ENCODE data around the gene SNX8.

The SNX8 gene

DNA sequence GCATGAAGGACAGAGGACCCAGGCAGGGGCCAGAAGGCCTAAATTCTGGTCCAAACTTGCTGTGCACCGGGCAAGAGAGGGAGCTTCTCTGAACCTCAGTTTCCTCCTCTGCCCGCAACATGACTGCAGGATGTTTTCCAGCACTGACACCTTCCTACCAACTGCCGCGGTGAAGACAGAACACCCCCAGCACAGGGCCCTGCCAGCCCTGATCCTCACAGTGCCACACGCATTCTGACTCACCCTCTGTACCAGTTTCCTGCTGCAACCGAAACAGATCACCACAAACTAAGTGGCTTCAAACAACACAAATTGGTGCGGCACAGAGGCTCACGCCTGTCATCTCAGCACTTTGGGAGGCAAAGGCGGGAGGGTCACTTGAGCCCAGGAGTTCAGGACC lies 99.6 kb downstream of the SNX8 start:
- DNase-seq = no peak
- WGBS (ENCODE audit: extremely low coverage, insufficient coverage, insufficient read length) = no CpG with 5 or more reads among the region's 9 CpGs
- Histone ChIP-seq H3K4me3 (ENCODE audit: low read depth, low read length) (no peak overlapping the region), H3K18ac (ENCODE audit: low read length) (no peak overlapping the region), H3K9me3 (ENCODE audit: insufficient read depth, low read depth, low read length) (peaks cover 4% of the 10 kb centered on the region), H2AK5ac (ENCODE audit: low read length) (no peak overlapping the region), H3K4me2 (ENCODE audit: low read length) (no peak overlapping the region), H3K23ac (ENCODE audit: low read length) (no peak overlapping the region), H2BK120ac (ENCODE audit: insufficient read depth, low read length, poor library complexity) (no peak overlapping the region), H3K79me2 (ENCODE audit: control insufficient read depth, insufficient read depth, low read length, poor library complexity) (no peaks in the 10 kb centered on the region), H2BK12ac (ENCODE audit: low read length) (no peak overlapping the region), H3K4ac (ENCODE audit: low read depth, low read length) (no peak overlapping the region), H3K79me1 (ENCODE audit: low read length) (no peaks in the 10 kb centered on the region), H2AFZ (ENCODE audit: insufficient read depth, low read length, poor library complexity) (no peak overlapping the region), H4K91ac (ENCODE audit: low read depth, low read length) (no peak overlapping the region), H2BK5ac (ENCODE audit: low read depth, low read length, poor library complexity) (no peak overlapping the region), H3K14ac (ENCODE audit: low read length) (no peak overlapping the region), H3K27me3 (ENCODE audit: insufficient read depth, low read length) (no peaks in the 10 kb centered on the region), H4K8ac (ENCODE audit: low read depth, low read length) (no peak overlapping the region), H3K4me1 (ENCODE audit: control insufficient read depth in 1 of 2, insufficient read depth in 2 of 2, low read length in 2 of 2) (no peaks in the 10 kb centered on the region), H4K12ac (ENCODE audit: low read depth, low read length) (no peak overlapping the region), H3K27ac (ENCODE audit: low read depth, low read length) (no peak overlapping the region), H3K9ac (ENCODE audit: low read length) (no peak overlapping the region), H3K36me3 (ENCODE audit: control insufficient read depth in 1 of 2, insufficient read depth in 2 of 2, low read length in 2 of 2) (peaks cover 77 to 81% of the 10 kb centered on the region in 2 experiments)

DNA sequence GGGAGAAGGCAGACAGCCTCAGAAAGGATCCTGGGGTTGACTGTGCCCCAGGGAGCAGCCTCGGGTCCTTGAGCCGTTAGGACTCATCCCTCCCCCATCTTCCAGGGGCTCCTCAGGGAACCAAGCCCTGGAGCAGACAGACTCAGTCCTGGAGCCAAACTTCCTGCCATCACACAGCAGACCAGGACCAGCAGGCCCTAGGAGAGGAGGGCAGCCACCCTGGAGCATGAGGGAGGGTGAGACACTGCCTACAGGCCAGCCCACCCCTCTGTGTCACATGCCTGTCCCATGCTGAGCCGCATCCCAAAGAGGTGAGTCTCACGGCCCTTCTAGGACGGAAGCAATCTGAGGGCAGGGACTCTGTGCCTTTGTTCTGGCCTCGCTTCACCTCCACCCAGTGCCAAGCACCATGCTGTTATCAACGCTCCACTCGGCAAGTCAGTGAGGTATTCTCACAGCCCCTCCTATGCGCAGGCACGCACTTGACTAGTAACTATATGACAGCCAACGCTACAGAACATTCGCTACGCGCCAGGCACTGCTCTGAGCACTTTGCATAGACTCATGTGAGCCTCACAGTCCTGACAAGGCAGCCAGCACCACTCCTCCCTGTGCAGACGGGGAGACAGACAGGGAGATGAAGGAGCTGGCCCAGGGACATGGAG lies 100.6 kb downstream of the SNX8 start:
- H2BK12ac ChIP-seq (ENCODE audit: low read length) = no peak overlapping the region
- no peak overlapping the region for H3K18ac ChIP-seq (ENCODE audit: low read length)
- no peak overlapping the region for H3K4me2 ChIP-seq (ENCODE audit: low read length)
- no peak overlapping the region for H4K12ac ChIP-seq (ENCODE audit: low read depth, low read length)
- no peaks in the 10 kb centered on the region for H3K79me1 ChIP-seq (ENCODE audit: low read length)
- H3K4me1 ChIP-seq (ENCODE audit: control insufficient read depth in 1 of 2, insufficient read depth in 2 of 2, low read length in 2 of 2) = no peaks in the 10 kb centered on the region
- no peak overlapping the region for H2BK5ac ChIP-seq (ENCODE audit: low read depth, low read length, poor library complexity)
- no peak overlapping the region for H3K4ac ChIP-seq (ENCODE audit: low read depth, low read length)
- no peak overlapping the region for H3K9ac ChIP-seq (ENCODE audit: low read length)
- H3K4me3 ChIP-seq (ENCODE audit: low read depth, low read length) = no peak overlapping the region
- H2AK5ac ChIP-seq (ENCODE audit: low read length) = no peak overlapping the region
- no peak overlapping the region for H3K23ac ChIP-seq (ENCODE audit: low read length)
- H3K79me2 ChIP-seq (ENCODE audit: control insufficient read depth, insufficient read depth, low read length, poor library complexity) = no peaks in the 10 kb centered on the region
- no peak overlapping the region for H2BK120ac ChIP-seq (ENCODE audit: insufficient read depth, low read length, poor library complexity)
- no peak overlapping the region for H3K14ac ChIP-seq (ENCODE audit: low read length)
- no peak overlapping the region for H3K27ac ChIP-seq (ENCODE audit: low read depth, low read length)
- no peak for DNase-seq
- H2AFZ ChIP-seq (ENCODE audit: insufficient read depth, low read length, poor library complexity) = no peak overlapping the region
- H3K9me3 ChIP-seq (ENCODE audit: insufficient read depth, low read depth, low read length) = peaks cover 4% of the 10 kb centered on the region
- H4K91ac ChIP-seq (ENCODE audit: low read depth, low read length) = no peak overlapping the region
- H4K8ac ChIP-seq (ENCODE audit: low read depth, low read length) = no peak overlapping the region
- H3K36me3 ChIP-seq (ENCODE audit: control insufficient read depth in 1 of 2, insufficient read depth in 2 of 2, low read length in 2 of 2) = peaks cover 76 to 80% of the 10 kb centered on the region in 2 experiments
- H3K27me3 ChIP-seq (ENCODE audit: insufficient read depth, low read length) = no peaks in the 10 kb centered on the region
- WGBS (ENCODE audit: extremely low coverage, insufficient coverage, insufficient read length) = no CpG with 5 or more reads among the region's 15 CpGs

DNA sequence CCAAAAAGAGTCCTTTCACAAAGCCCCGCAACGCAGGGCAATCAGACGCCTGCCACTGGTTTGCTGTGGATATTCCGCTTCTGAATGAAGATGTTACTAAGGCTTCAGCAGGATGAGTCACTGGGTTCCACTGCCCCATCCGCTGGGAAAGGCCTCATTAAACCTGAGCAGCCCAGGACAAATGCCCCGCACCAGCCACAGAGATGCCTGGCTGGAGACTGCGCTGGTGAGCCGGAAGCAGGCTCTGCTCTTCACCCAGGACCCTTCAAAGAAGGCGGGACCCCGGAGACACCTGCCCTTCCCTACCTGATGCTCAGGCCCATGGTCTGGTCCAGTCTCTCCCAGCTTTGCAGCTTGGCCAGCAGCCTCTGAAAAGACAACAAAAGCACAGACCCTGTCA lies 101.3 kb downstream of the SNX8 start:
- Histone ChIP-seq H3K18ac (ENCODE audit: low read length) (no peak overlapping the region), H2AFZ (ENCODE audit: insufficient read depth, low read length, poor library complexity) (no peak overlapping the region), H3K9ac (ENCODE audit: low read length) (no peak overlapping the region), H2BK12ac (ENCODE audit: low read length) (no peak overlapping the region), H3K79me2 (ENCODE audit: control insufficient read depth, insufficient read depth, low read length, poor library complexity) (no peaks in the 10 kb centered on the region), H2BK120ac (ENCODE audit: insufficient read depth, low read length, poor library complexity) (no peak overlapping the region), H4K8ac (ENCODE audit: low read depth, low read length) (no peak overlapping the region), H4K12ac (ENCODE audit: low read depth, low read length) (no peak overlapping the region), H3K14ac (ENCODE audit: low read length) (no peak overlapping the region), H3K36me3 (ENCODE audit: control insufficient read depth in 1 of 2, insufficient read depth in 2 of 2, low read length in 2 of 2) (peaks cover 73 to 76% of the 10 kb centered on the region in 2 experiments), H3K27me3 (ENCODE audit: insufficient read depth, low read length) (no peaks in the 10 kb centered on the region), H3K9me3 (ENCODE audit: insufficient read depth, low read depth, low read length) (peaks cover 4% of the 10 kb centered on the region), H2AK5ac (ENCODE audit: low read length) (no peak overlapping the region), H3K4me1 (ENCODE audit: control insufficient read depth in 1 of 2, insufficient read depth in 2 of 2, low read length in 2 of 2) (no peaks in the 10 kb centered on the region), H3K27ac (ENCODE audit: low read depth, low read length) (no peak overlapping the region), H3K4ac (ENCODE audit: low read depth, low read length) (no peak overlapping the region), H2BK5ac (ENCODE audit: low read depth, low read length, poor library complexity) (no peak overlapping the region), H4K91ac (ENCODE audit: low read depth, low read length) (no peak overlapping the region), H3K23ac (ENCODE audit: low read length) (no peak overlapping the region), H3K79me1 (ENCODE audit: low read length) (no peaks in the 10 kb centered on the region), H3K4me3 (ENCODE audit: low read depth, low read length) (no peak overlapping the region), H3K4me2 (ENCODE audit: low read length) (no peak overlapping the region)
- WGBS (ENCODE audit: extremely low coverage, insufficient coverage, insufficient read length) = no CpG with 5 or more reads among the region's 10 CpGs
- DNase-seq = no peak

DNA sequence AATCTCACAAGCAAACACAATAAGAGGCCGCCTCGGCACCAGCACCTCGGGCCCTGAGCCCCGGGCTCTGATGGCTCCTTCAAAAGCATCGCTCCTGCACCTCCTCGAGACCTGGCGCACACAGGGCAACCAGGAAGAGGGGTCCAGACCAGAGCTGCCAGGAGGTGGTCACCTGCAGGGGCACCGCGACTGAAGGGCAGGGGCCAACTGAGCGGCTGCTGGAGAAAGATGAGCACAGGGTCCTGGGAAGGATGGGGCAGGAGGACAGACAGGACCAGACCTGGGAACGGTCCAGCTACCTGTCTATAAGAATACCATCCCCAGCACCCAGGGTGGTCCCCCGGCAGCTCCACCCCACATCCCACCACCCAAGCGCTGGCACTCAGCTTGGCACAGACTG lies 102.3 kb downstream of the SNX8 start:
- H2AFZ ChIP-seq (ENCODE audit: insufficient read depth, low read length, poor library complexity) = no peak overlapping the region
- H3K4me1 ChIP-seq (ENCODE audit: control insufficient read depth in 1 of 2, insufficient read depth in 2 of 2, low read length in 2 of 2) = no peaks in the 10 kb centered on the region
- H2AK5ac ChIP-seq (ENCODE audit: low read length) = no peak overlapping the region
- H3K9ac ChIP-seq (ENCODE audit: low read length) = no peak overlapping the region
- H3K23ac ChIP-seq (ENCODE audit: low read length) = no peak overlapping the region
- H4K12ac ChIP-seq (ENCODE audit: low read depth, low read length) = no peak overlapping the region
- no peak overlapping the region for H2BK12ac ChIP-seq (ENCODE audit: low read length)
- H3K27ac ChIP-seq (ENCODE audit: low read depth, low read length) = no peak overlapping the region
- no CpG with 5 or more reads among the region's 13 CpGs for WGBS (ENCODE audit: extremely low coverage, insufficient coverage, insufficient read length)
- no peak overlapping the region for H3K4ac ChIP-seq (ENCODE audit: low read depth, low read length)
- no peak overlapping the region for H4K8ac ChIP-seq (ENCODE audit: low read depth, low read length)
- H3K79me1 ChIP-seq (ENCODE audit: low read length) = no peaks in the 10 kb centered on the region
- H3K9me3 ChIP-seq (ENCODE audit: insufficient read depth, low read depth, low read length) = peaks cover 4% of the 10 kb centered on the region
- H2BK120ac ChIP-seq (ENCODE audit: insufficient read depth, low read length, poor library complexity) = no peak overlapping the region
- H3K18ac ChIP-seq (ENCODE audit: low read length) = no peak overlapping the region
- H4K91ac ChIP-seq (ENCODE audit: low read depth, low read length) = no peak overlapping the region
- H3K4me2 ChIP-seq (ENCODE audit: low read length) = no peak overlapping the region
- no peak overlapping the region for H3K4me3 ChIP-seq (ENCODE audit: low read depth, low read length)
- no peak overlapping the region for H3K14ac ChIP-seq (ENCODE audit: low read length)
- H2BK5ac ChIP-seq (ENCODE audit: low read depth, low read length, poor library complexity) = no peak overlapping the region
- peaks cover 71 to 73% of the 10 kb centered on the region in 2 experiments for H3K36me3 ChIP-seq (ENCODE audit: control insufficient read depth in 1 of 2, insufficient read depth in 2 of 2, low read length in 2 of 2)
- no peaks in the 10 kb centered on the region for H3K79me2 ChIP-seq (ENCODE audit: control insufficient read depth, insufficient read depth, low read length, poor library complexity)
- DNase-seq = no peak
- no peaks in the 10 kb centered on the region for H3K27me3 ChIP-seq (ENCODE audit: insufficient read depth, low read length)

Data from trophoblast cell (in vitro differentiated cells and primary cell).